Heart left ventricle (tissue), 16 donors: ENCODE data around the gene ROR1. TPM values are rescaled to one million over a fixed set of nuclear protein-coding genes. Genes with fewer than 3 reads are reported as not detected.

Experiments used
- ATAC-seq, 4 donors: fragments of 200-7000 bp; cut with Tn5 transposase; one replicate each; pipeline ENCODE4 v1.9.1; 2020 to 2022; ENCODE audit warnings: moderate library complexity in 4 of 4, mild to moderate bottlenecking in 3 of 4, moderate number of reproducible peaks in 1 of 4
- DNase-seq, 5 donors: peaks; one replicate each; pipeline ENCODE4 v3.0.0-alpha.2; 2020
- H3K27ac ChIP-seq, 12 donors: fragments of 200-600 bp; sonication (generic) in 4 of 12; one replicate each; pipeline versions ENCODE4 v1.5.0 to v1.8.0; 2016 to 2022; ENCODE audit warnings: mild to moderate bottlenecking in 2 of 12
- H3K27me3 ChIP-seq, 9 donors: fragments of 200-600 bp; sonication (generic) in 2 of 9; one replicate each; pipeline versions ENCODE4 v1.5.1 to v1.8.0; 2016 to 2022; ENCODE audit warnings: mild to moderate bottlenecking in 3 of 9
- H3K36me3 ChIP-seq, 9 donors: fragments of 200-600 bp; sonication (generic) in 2 of 9; one replicate each; pipeline versions ENCODE4 v1.5.0 to v1.8.0; 2018 to 2022; ENCODE audit warnings: mild to moderate bottlenecking in 2 of 9
- H3K4me1 ChIP-seq, 12 donors: fragments of 200-600 bp; sonication (generic) in 4 of 12; one replicate each; pipeline versions ENCODE4 v1.5.0 to v1.8.0; 2016 to 2022; ENCODE audit warnings: mild to moderate bottlenecking in 3 of 12
- H3K4me3 ChIP-seq, 12 donors: fragments of 200-600 bp; sonication (generic) in 4 of 12; one replicate each; pipeline versions ENCODE4 v1.5.0 to v1.8.0; 2017 to 2022; ENCODE audit warnings: mild to moderate bottlenecking in 9 of 12, moderate library complexity in 4 of 12
- H3K9me3 ChIP-seq, 12 donors: fragments of 200-600 bp; sonication (generic) in 4 of 12; one replicate each; pipeline versions ENCODE4 v1.5.0 to v1.8.0; 2016 to 2022; ENCODE audit warnings: mild to moderate bottlenecking in 1 of 12
- POLR2A ChIP-seq, 2 donors: fragments of 450-650 bp; IDR thresholded peaks; one replicate each; pipeline ENCODE4 v1.6.1; 2017; ENCODE audit warnings: antibody characterized with exemption in 2 of 2, mild to moderate bottlenecking in 2 of 2, moderate library complexity in 2 of 2
- WGBS, 4 donors: extraction: QIAGEN DNeasy Blood & Tissue Kit in 2 of 4; methylation state at CpG; one replicate each; pipeline versions ENCODE4 v1.1.5 to v1.1.7; 2013 to 2018; 5-methylcytosine and 5-hydroxymethylcytosine counted together
- intact Hi-C, 10 donors: fragments of 100-400 bp; cut with DNase I; formaldehyde crosslinking; loops; one replicate each; pipeline versions ENCODE4 v1.11.1 to v1.14.2; 2022
- polyA plus RNA-seq, 2 donors: library from polyadenylated mRNA; stranded (reverse); fragments of 200-250 nt; gene quantifications; one replicate each; pipeline ENCODE4 v1.2.3, GENCODE V29; 2013
- total RNA-seq, 9 donors: library from RNA; depleted of rRNA in 2 of 9; stranded (reverse); fragments of >200 nt in 2 of 9; fragmentation: NEBNext Ultra II Directional in 3 of 9; extraction: Animal tissue kit (Norgen Biotek cat#: 25700) in 3 of 9; gene quantifications; one replicate each; pipeline versions ENCODE4 v1.1.0 to v1.2.4, GENCODE V29; 2016 to 2023
- TF ChIP-seq, protein P1 (sequence below), 12 donors: fragments of 200-600 bp; sonication (generic) in 4 of 12; IDR thresholded peaks; one replicate each; pipeline versions ENCODE4 v1.5.0 to v1.8.0; 2018 to 2022; ENCODE audit warnings: antibody characterized with exemption in 12 of 12, mild to moderate bottlenecking in 5 of 12
- donor health status: ischemic (EF 13 %, LVEDD 7.1; RV severe dilation, severe dysfunction).
- donor health status: healthy with polysubstance abuse.
- donor health status: DM: no; HTN: yes; CAD: no.
- donor health status: DM: no; HTN: no; CAD: no.
- donor health status: ischemic (EF 25% LVEDD 6.9; RV normal size, moderate dysfunction).
- donor health status: ischemic (EF 25% LVEDD 5.7; RV mildly dilated, moderate dysfunction).
- donor health status: healthy.
- donor health status: DM: yes; HTN: yes; CAD: no.
- donor health status: ischemic (EF 35%, LVEDD 5.7; RV mildly dilated, moderate dysfunction).
- donor health status: nonischemic (EF 11% LVEDD 7.7; RV severe dilation, severe dysfunction).
- donor health status: DM: yes; HTN: yes; CAD: no.
- donor health status: PGD.
- donor health status: ischemic (EF 29% LVEDD 5.4; RV normal size, mild dysfunction).
- donor health status: nonischemic (EF 23%, LVEDD 6.1; RV moderate dilation, normal function).

The ROR1 gene
- total and polyA plus RNA-seq, 11 donors = 4.1 to 35.3 (median 19.3) TPM

DNA sequence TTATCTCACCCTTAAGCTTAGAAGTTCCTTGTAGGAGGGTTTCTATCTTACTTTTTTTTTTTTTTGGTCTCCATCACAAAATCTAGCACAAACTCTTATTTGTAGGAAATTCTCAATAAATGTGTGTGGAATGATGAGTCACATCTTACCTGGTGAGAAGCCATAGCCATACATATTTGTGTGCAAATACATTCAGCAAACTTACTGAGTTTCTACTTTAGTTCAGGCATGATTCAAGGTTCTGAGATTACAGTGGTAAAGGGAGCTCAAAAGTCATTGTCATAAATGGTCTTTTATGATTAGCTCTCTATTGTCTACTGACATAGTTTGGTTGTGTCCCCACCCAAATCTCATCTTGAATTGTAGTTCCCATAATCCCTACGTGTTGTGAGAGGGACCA, 236.5 kb downstream of the ROR1 start:
- Histone ChIP-seq H3K27me3 (no peaks in the 10 kb centered on the region), H3K27ac (no peak overlapping the region), H3K9me3 (no peaks in the 10 kb centered on the region), H3K4me1 (peaks cover 0 to 22% (median 12%) of the 10 kb centered on the region in 12 donors), H3K36me3 (peaks cover 0 to 10% (median 0%) of the 10 kb centered on the region in 9 donors), H3K4me3 (no peak overlapping the region)
- WGBS, 4 donors = 76 to 93% (median 80%) methylated on average over 1 of the region's 1 CpG
- no peak for DNase-seq
- ATAC-seq = no peak
- no peak for TF ChIP-seq POLR2A (IDR thresholded peaks at IDR 0.05)
- TF ChIP-seq, protein P1, sequence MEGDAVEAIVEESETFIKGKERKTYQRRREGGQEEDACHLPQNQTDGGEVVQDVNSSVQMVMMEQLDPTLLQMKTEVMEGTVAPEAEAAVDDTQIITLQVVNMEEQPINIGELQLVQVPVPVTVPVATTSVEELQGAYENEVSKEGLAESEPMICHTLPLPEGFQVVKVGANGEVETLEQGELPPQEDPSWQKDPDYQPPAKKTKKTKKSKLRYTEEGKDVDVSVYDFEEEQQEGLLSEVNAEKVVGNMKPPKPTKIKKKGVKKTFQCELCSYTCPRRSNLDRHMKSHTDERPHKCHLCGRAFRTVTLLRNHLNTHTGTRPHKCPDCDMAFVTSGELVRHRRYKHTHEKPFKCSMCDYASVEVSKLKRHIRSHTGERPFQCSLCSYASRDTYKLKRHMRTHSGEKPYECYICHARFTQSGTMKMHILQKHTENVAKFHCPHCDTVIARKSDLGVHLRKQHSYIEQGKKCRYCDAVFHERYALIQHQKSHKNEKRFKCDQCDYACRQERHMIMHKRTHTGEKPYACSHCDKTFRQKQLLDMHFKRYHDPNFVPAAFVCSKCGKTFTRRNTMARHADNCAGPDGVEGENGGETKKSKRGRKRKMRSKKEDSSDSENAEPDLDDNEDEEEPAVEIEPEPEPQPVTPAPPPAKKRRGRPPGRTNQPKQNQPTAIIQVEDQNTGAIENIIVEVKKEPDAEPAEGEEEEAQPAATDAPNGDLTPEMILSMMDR (IDR thresholded peaks at IDR 0.05) = no peak
- intact Hi-C loops = no loop called here

DNA sequence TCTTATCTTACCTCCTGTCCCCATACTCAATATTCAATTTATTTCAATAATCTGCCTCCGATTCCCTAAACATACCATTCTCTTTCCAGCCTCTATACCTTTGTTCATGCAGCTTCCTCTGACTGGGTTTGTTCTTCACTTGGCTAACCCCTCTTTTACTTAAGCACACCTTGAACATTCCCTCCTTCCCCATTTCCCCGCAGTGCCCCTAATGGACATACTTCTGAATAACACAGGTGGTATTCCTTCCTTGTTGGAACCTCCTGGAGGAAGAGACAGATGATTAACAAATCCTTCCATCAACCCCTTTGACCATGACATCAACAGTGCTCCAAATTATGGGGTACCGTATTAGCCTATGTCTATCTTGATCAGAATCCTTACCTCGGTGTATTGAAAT, 239.6 kb downstream of the ROR1 start:
- Histone ChIP-seq H3K4me1 (peaks cover 0 to 4% (median 0%) of the 10 kb centered on the region in 12 donors), H3K36me3 (peaks cover 0 to 10% (median 0%) of the 10 kb centered on the region in 9 donors), H3K27me3 (no peaks in the 10 kb centered on the region), H3K27ac (no peak overlapping the region), H3K4me3 (no peak overlapping the region), H3K9me3 (no peaks in the 10 kb centered on the region)
- no peak for TF ChIP-seq POLR2A (IDR thresholded peaks at IDR 0.05)
- TF ChIP-seq, protein P1 (IDR thresholded peaks at IDR 0.05) = no peak
- DNase-seq = no peak
- ATAC-seq = no peak
- intact Hi-C loops = no loop called here
- 73 to 98% (median 76%) methylated on average over 4 of the region's 4 CpGs for WGBS, 4 donors

DNA sequence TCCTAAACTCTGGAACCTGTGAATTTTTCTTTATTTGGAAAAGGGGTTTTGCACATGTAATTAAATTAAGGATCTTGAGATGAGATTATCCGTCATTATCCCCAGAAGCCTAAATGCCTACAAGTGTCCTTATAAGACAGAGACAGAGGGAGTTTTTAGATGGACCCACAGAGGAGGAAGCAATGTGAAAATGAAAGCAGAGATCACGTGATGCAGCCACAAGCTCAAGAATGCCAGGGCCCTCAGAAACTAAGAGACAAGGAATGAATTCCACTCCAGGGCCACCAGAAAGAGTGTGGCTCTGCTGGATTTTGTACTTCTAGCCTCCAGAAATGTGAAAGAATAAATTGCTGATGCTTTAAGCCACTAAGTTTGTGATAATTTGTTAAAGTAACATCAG, 246.0 kb downstream of the ROR1 start:
- TF ChIP-seq POLR2A (IDR thresholded peaks at IDR 0.05) = no peak
- TF ChIP-seq, protein P1 (IDR thresholded peaks at IDR 0.05) = no peak
- Histone ChIP-seq H3K4me3 (peak overlapping the region in 4 of 12 donors; percentile 4 to 29 (median 19)), H3K9me3 (no peaks in the 10 kb centered on the region), H3K27ac (peak overlapping the region in 9 of 12 donors; percentile 8 to 48 (median 28)), H3K4me1 (peaks cover 0 to 20% (median 6%) of the 10 kb centered on the region in 12 donors), H3K36me3 (peaks cover 0 to 4% (median 0%) of the 10 kb centered on the region in 9 donors), H3K27me3 (no peaks in the 10 kb centered on the region)
- intact Hi-C loops = no loop called here
- ATAC-seq = peak in 3 of 4 donors; percentile 60 to 68 (median 66)
- WGBS, 4 donors = 42 to 57% (median 48%) methylated on average over 2 of the region's 2 CpGs
- no peak for DNase-seq

DNA sequence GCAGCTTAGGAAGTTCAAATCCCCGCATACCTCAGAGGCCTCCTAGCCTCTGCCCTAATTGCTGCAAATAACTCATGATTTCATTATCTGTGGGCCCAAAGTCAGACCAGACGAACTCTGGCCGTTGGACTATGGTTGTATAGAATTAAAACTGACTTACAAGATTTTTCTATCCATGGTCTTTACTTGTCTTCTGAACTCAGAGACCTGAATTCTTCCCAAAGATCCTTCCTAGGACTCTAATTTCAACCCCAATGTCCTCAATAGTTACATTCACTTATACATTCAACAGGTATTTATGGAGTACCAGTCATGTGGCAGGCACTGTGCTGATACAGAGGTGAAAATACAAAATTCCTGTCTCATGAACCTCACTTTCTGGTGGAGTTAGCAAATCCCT, 247.2 kb downstream of the ROR1 start:
- no peak overlapping the region for H3K4me3 ChIP-seq
- DNase-seq = no peak
- intact Hi-C loops = no loop called here
- peaks cover 0 to 24% (median 6%) of the 10 kb centered on the region in 12 donors for H3K4me1 ChIP-seq
- H3K27ac ChIP-seq = no peak overlapping the region
- TF ChIP-seq POLR2A (IDR thresholded peaks at IDR 0.05) = no peak
- TF ChIP-seq, protein P1 (IDR thresholded peaks at IDR 0.05) = no peak
- ATAC-seq = no peak
- no peaks in the 10 kb centered on the region for H3K9me3 ChIP-seq
- no peaks in the 10 kb centered on the region for H3K36me3 ChIP-seq
- no peaks in the 10 kb centered on the region for H3K27me3 ChIP-seq
- 67 to 77% (median 71%) methylated on average over 3 of the region's 3 CpGs for WGBS, 4 donors
